Urinary bladder (tissue), 4 donors: Measurements from ENCODE around the gene CRX. TPM values are rescaled to one million over a fixed set of nuclear protein-coding genes. Genes with fewer than 3 reads are reported as not detected.
"Not testable (repeated sequence)": the region's sequence is repeated elsewhere in the genome, so short reads cannot be mapped to it uniquely, and the experiment has no call there.

Source experiments
- DNase-seq: peaks from one replicate; pipeline ENCODE4 v3.0.0-alpha.2; 2015; ENCODE audit errors: extremely low spot score
- H3K27ac ChIP-seq: one replicate; pipeline ENCODE4 v1.5.1; 2013; ENCODE audit warnings: low read depth, mild to moderate bottlenecking, moderate library complexity
- H3K36me3 ChIP-seq: one replicate; pipeline ENCODE4 v1.6.1; 2013; ENCODE audit warnings: mild to moderate bottlenecking, moderate library complexity; ENCODE audit not compliant: insufficient read depth
- H3K4me1 ChIP-seq: one replicate; pipeline ENCODE4 v1.6.1; 2013; ENCODE audit warnings: mild to moderate bottlenecking, moderate library complexity; ENCODE audit not compliant: insufficient read depth
- H3K4me3 ChIP-seq: one replicate; pipeline ENCODE4 v1.5.1; 2013; ENCODE audit warnings: low read depth, low read length
- WGBS: extraction: QIAGEN DNeasy Blood & Tissue Kit; methylation state at CpG from one replicate; pipeline ENCODE4 v1.1.7; 2013; 5-methylcytosine and 5-hydroxymethylcytosine counted together
- polyA plus RNA-seq: library from polyadenylated mRNA; stranded (reverse); fragments of 200-250 nt; gene quantifications from one replicate; pipeline ENCODE4 v1.2.3, GENCODE V29; 2013
- total RNA-seq: library from RNA; depleted of rRNA; stranded (reverse); fragments of >200 nt; gene quantifications from one replicate; pipeline ENCODE4 v1.2.3, GENCODE V29; 2014
- donor health status: healthy with polysubstance abuse.
- donor health status: healthy.

Gene CRX
- not detected for total RNA-seq
- not detected for polyA plus RNA-seq

DNA sequence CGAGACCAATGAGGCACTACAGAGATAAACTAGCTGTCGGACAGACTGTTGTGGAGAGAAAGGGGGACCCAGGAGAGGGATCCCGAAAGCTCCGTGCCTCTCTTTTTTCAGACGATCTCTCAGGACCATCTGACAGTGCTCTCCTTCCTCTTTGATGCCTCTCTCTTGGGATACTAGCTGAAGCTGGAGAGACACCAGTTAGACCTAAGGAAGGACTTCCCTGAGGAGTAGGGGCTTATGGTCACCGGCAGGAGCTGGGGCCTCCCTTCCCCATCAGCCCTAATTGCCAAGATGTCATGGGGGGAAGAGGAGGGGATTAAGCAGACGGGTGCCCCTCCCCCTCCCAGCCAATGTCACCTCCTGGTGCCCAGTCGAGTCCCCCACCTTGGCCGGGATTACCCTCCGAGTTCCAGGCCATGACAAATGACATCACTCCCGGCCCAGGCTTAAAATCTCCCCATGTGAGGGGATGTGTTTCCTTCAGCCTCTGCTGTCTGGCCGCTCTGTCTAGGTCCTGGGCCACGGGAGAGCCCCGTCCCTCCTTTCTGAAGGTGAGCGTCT lies at the start of gene CRX:
CRX (plus strand) TSS at position 478 of the 561 bp plus-strand sequence. CDS start 12,507 bp downstream, outside the sequence.
- Histone ChIP-seq H3K27ac (no peak within 1 kb of the TSS), H3K4me1 (no peaks in the 10 kb centered on the region), H3K4me3 (no peak within 1 kb of the TSS), H3K36me3 (no peaks in the 10 kb centered on the region)
- DNase-seq = no peak
- WGBS = 44% methylated on average over 15 of the region's 15 CpGs

DNA sequence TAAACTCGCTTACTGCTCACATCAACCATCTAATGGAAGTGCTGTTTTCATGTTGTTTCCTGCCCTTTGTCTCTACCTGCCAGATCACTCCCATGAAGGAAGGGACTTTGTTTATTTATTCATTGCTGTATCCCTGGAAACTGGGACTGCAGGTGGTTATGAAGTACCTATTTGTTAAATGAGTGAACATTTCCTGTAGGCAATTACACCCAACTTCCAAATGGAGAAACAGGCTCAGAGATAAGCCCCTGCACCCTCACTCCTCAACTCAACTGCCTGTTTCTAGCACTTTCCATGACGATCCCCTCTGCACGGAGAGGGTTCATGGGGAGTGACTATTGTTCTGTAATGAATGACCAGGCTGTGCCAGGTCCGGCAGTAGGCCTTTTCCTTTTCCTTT lies 45.2 kb upstream of the CRX start:
- Histone ChIP-seq H3K4me1 (peaks cover 2% of the 10 kb centered on the region), H3K4me3 (no peak overlapping the region), H3K27ac (no peak overlapping the region), H3K36me3 (no peaks in the 10 kb centered on the region)
- WGBS = 71% methylated on average over 4 of the region's 4 CpGs
- DNase-seq = peak; percentile 75

DNA sequence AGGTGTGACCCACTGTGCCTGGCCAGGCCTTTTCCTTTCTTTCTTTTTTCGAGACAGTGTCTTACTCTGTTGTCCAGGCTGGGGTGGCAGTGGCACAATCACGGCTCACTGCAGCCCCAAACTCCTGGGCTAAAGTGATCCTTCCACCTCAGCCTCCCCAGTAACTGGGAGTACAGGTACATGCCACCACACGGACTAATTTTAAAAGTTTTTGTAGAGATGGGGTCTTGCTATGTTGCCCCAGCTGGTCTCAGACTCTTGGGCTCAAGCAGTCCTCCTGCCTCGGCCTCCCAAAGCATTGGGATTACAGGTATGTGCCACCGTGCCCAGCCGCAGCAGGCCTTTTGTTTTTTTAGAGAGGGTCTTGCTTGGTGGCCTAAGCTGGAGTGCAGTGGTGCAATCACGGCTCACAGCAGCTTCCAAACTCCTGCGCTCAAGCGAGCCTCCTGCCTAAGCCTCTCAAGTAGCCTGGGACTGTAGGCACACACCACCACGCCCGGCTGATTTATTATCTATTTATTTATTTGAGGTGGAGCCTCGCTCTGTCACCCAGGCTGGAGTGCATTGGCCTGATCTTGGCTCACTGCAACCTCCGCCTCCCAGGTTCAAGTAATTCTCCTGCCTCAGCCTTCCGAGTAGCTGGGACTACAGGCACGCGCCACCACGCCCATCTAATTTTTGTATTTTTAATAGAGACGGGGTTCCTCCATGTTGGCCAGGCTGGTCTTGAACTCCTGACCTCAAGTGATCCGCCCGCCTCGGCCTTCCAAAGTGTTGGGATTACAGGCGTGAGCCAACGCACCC lies 44.3 kb upstream of the CRX start:
- Histone ChIP-seq H3K27ac (peak overlapping the region; percentile 100), H3K4me3 (peak overlapping the region; percentile 91)
- DNase-seq, H3K36me3 ChIP-seq, H3K4me1 ChIP-seq: not testable (repeated sequence)
- WGBS = 74% methylated on average over 23 of the region's 23 CpGs

DNA sequence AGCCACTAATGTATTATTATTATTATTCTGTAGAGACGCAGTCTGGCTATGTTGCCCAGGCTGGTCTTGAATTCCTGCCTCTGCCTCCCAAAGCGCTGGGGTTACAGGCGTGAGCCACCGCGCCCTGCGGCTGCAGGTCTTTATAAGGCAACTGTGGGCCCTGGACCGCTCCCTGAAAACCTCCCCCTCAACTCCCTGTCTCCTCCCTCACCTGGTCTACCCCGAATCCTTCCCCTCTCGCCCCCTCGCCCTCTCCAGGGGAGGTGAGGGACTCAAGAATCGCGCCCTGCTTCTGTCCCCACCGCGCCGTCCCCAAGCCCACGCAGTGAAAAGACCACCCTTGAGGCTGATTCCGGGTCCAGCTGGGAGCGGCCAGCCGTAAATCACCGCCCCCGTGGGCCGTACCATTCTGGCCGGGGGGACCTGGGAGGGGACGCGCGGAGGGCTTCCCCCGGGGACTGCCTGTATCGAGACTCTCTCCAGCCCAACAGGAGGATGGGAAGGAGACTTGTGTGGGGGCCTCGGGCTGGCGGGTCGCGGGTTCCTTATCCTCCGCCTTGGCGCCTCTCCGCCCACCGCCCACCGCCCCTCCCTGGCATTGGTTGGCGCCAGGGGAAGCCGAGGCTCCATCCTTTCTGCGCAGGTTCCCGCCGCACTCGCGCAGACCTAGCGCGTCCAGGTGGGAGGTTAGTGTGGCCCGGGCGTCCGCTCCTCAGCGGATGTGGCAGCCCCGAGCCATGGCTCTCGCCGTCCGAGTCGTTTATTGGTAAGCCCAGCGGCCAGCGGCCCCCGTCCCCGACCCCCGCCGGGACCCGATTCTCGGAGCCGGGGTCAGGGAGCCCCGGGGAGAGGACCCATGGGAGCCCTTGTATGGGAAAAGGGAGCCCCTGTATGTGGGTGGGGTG lies 43.4 kb upstream of the CRX start, which contains the start of gene SELENOW:
SELENOW (plus strand) TSS at position 655 of the 905 bp plus-strand sequence; CDS start at position 738, 83 bp downstream.
- DNase-seq = peak; percentile 72
- Histone ChIP-seq H3K27ac (peak within 1 kb of the TSS; percentile 100), H3K36me3 (no peaks in the 10 kb centered on the region), H3K4me3 (peak within 1 kb of the TSS; percentile 91), H3K4me1 (peaks cover 2% of the 10 kb centered on the region)
- under 1% methylated on average over 65 of the region's 65 CpGs for WGBS

DNA sequence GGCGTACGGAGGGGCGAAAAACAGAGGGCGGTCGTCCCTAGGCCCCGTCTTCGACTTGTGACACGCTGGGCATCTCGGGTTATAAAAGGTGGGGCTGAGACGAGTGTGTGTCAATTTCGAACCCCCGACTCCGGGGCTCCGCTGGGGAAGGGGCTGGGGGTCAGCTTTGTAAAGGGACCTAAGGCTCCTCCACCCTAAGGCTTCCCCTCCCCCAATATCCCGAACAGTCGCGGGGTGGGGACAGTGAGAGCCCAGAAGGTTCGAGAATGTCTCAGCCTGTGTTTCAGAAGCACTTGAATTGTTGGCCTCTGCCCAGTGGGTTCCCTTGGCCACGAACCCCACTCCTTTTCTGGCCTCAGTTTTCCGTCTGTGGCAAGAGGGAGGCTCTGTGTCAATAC lies 42.8 kb upstream of the CRX start:
- WGBS = under 1% methylated on average over 20 of the region's 20 CpGs
- Histone ChIP-seq H3K4me1 (peaks cover 2% of the 10 kb centered on the region), H3K27ac (peak overlapping the region; percentile 100), H3K36me3 (peaks cover under 1% of the 10 kb centered on the region), H3K4me3 (peak overlapping the region; percentile 91)
- DNase-seq = no peak

DNA sequence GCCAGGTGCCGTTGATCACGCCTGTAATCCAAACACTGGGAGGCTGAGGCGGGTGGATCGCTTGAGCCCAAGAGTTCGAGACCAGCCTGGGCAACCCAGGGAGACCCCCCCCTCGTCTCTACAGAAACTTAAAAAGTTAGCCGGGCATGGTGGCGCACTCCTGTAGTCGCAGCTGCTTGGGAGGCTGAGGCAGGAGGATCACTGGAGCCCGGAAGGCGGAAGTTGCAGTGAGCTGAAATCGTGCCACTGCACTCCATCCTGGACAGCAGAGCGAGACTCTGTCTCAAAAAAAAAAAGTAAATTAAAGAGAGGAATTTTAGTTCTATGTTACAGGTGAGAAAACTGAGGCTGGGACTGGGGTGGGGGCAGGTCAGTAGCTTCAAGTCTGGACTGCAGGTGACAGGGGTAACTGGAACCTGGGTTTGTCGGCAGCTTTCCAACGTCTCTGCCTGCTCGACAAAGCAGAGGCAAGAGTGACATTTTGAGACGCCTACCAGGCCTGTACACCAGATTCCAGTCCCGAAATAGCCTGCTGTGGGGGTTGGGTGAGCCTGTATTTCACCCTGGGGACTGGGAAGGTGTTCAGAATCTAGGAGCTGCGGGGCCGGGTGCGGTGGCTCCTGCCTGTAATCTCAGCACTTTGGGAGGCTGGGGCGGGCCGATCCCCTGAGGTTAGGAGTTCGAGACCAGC lies 42.1 kb upstream of the CRX start:
- 41% methylated on average over 24 of the region's 24 CpGs for WGBS
- no peak for DNase-seq
- H3K4me3 ChIP-seq = peak overlapping the region; percentile 91
- H3K4me1 ChIP-seq = peaks cover 2% of the 10 kb centered on the region
- H3K36me3 ChIP-seq = peaks cover 2% of the 10 kb centered on the region
- peak overlapping the region; percentile 100 for H3K27ac ChIP-seq

DNA sequence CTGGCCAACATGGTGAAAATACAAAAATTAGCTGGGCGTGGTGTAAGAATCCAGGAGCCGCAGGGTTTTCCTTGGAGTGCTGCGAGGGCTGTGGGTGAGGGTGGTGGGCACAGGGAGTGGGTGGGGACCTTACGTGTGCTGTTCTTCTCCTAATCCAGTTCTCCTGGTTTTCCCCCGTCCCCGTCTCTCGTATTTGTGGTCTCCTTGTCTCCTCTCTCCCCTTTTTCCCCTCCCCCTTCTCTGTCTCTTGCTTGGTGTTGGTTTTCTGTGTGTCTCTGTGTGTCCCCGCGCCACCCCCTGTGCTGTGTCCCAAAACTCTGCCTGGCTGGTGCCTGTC lies 41.6 kb upstream of the CRX start:
- peaks cover 2% of the 10 kb centered on the region for H3K4me1 ChIP-seq
- H3K36me3 ChIP-seq = peaks cover 2% of the 10 kb centered on the region
- H3K4me3 ChIP-seq = peak overlapping the region; percentile 91
- no peak for DNase-seq
- peak overlapping the region; percentile 72 for H3K27ac ChIP-seq
- WGBS = 57% methylated on average over 9 of the region's 9 CpGs

DNA sequence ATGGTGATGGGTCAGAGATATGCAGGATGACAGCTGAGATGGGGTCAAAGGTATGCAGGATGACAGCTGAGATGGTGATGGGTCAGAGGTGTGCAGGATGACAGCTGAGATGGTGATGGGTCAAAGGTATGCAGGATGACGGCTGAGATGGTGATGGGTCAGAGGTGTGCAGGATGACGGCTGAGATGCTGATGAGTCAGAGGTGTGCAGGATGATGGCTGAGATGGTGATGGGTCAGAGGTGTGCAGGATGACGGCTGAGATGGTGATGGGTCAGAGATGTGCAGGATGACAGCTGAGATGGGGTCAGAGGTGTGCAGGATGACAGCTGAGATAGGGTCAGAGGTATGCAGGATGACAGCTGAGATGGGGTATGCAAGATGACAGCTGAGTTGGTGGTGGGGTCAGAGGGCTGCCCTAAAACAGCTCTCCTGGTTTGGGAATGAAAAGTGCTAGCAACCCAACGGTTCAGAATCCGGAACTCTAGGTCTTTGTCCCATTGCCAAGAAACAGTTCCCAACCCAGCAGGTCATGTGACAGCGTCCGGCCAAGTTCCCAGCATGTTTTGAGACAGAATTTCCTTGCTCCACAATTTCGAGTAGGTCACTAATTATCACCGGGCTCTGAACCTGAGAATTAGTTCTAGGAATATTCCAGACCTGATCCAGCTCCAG lies 40.0 kb upstream of the CRX start:
- H3K27ac ChIP-seq = no peak overlapping the region
- no peak for DNase-seq
- peaks cover 2% of the 10 kb centered on the region for H3K4me1 ChIP-seq
- 46% methylated on average over 9 of the region's 9 CpGs for WGBS
- H3K36me3 ChIP-seq = peaks cover 2% of the 10 kb centered on the region
- no peak overlapping the region for H3K4me3 ChIP-seq

DNA sequence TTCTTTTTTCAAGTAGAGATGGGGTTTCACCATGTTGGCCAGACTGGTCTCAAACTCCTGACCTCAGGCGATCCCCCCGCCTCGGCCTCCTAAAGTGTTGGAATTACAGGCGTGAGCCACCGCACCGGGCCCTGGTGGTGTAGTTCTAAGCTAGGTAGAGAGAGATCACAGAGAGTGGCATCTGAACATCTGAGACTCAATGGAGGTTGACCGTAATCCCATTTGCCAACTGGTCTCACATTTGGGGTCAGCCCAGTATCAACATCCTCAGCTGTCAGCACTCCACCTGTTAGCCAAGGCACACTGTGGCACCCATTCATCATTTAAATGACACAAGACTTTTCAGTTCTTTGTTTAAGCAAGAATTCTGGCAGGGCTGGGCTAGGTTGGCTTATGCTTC lies 35.2 kb upstream of the CRX start:
- Histone ChIP-seq H3K36me3 (peaks cover 2% of the 10 kb centered on the region), H3K4me1 (no peaks in the 10 kb centered on the region), H3K27ac (no peak overlapping the region), H3K4me3 (no peak overlapping the region)
- no peak for DNase-seq
- WGBS = 91% methylated on average over 7 of the region's 7 CpGs

DNA sequence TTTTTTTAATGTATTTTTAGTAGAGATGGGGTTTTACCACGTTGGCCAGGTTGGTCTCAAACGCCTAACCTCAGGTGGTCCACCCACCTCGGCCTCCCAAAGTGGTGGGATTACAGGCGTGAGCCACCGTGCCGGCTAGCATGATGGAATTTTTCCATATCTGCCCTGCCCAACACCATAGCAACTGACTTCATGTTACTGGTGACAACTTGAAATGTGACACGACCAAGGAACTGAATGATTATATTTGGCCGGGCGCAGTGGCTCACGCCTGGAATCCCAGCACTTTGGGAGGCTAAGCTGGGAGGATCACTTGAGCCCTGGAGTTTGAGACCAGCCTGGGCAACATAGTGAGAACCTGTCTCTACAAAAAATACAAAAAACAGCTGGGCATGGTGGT lies 34.4 kb upstream of the CRX start:
- not testable (repeated sequence) for H3K27ac ChIP-seq, H3K4me1 ChIP-seq, DNase-seq, H3K36me3 ChIP-seq, H3K4me3 ChIP-seq
- 82% methylated on average over 10 of the region's 10 CpGs for WGBS

DNA sequence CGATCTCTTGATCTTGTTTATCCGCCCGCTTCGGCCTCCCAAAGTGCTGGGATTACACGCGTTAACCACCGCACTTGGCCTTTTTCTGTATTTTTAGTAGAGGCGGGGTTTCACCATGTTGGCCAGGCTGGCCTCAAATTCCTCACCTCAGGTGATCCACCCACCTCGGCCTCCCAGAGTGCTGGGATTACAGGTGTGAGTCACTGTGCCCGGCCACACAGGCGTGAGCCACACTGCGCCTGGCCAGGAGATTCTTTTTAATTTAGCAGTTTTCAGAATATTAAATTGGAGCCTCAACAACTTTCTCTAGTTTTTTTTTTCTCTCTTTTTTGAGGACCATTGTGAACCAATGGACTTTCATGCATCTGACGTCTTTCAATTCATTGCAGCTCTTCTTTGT lies 31.9 kb upstream of the CRX start:
- not testable (repeated sequence) for H3K36me3 ChIP-seq, H3K27ac ChIP-seq, DNase-seq, H3K4me1 ChIP-seq, H3K4me3 ChIP-seq
- WGBS = 89% methylated on average over 13 of the region's 13 CpGs

DNA sequence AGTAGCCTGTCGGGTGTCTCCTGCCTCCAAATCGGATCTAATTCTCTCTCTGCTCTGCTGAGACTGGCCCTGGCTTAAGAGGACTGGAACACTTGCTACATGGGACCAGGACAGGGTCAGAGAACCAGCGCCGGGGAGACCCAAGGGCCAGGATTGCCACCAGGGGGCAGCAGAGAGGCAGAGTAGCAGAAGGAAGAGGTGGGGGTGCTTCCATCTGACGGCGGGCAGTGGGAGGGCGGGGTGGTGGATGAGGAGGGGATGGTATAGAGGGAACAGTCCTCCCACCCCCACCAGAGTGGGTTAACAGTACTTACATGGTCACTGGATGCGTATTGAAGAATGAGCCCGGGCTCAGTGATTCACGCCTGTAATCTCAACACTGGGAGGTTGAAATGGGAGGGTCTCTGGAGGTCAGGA lies 31.3 kb upstream of the CRX start:
- Histone ChIP-seq H3K4me1 (no peaks in the 10 kb centered on the region), H3K4me3 (no peak overlapping the region), H3K36me3 (no peaks in the 10 kb centered on the region), H3K27ac (no peak overlapping the region)
- 8% methylated on average over 10 of the region's 10 CpGs for WGBS
- no peak for DNase-seq

DNA sequence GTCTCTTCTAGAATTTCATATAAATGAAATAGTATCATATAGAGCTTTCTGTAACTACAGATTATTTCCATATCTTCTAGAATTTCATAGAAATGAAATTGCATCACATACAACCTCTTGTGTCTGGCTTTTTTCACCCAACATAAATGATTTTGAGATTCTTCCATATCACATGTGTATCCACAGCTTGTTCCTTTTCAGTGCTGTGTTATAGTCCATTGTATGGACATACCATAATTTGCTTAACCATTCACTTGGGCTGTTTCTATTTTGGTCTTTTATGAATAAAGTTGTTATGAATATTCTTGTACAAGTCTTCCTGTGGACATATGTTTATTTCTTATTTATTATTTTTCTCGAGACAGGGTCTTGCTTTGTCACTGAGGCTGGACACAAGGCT lies 29.1 kb upstream of the CRX start:
- H3K4me1 ChIP-seq = no peaks in the 10 kb centered on the region
- no peak overlapping the region for H3K27ac ChIP-seq
- no peaks in the 10 kb centered on the region for H3K36me3 ChIP-seq
- no peak for DNase-seq
- WGBS = 93% methylated on average over 1 of the region's 1 CpG
- no peak overlapping the region for H3K4me3 ChIP-seq
